ENCODE data around the gene NFE2L1. TPM values are rescaled to one million over a fixed set of nuclear protein-coding genes. Genes with fewer than 3 reads are reported as not detected.

Gene NFE2L1
- total and polyA plus RNA-seq, 9 of the 15 experiments (the other 6 are each of a cell fraction or from before 2014, with no cell fraction given) = 2.0 to 68.6 (median 39.7) TPM

- TF ChIP-seq BRF2 (IDR thresholded peaks at IDR 0.05; ENCODE audit: borderline replicate concordance, insufficient read depth, insufficient read length) (no peak), ZNF445 (CRISPR knock-in tag; IDR thresholded peaks at IDR 0.05; ENCODE audit: low read depth) (no peak), CHD2 (IDR thresholded peaks at IDR 0.05; ENCODE audit: low read depth, low read length) (no peak), L3MBTL2 (IDR thresholded peaks at IDR 0.05) (peak; percentile 49), E2F3 (CRISPR knock-in tag; IDR thresholded peaks at IDR 0.05) (no peak), PHB (CRISPR knock-in tag; IDR thresholded peaks at IDR 0.05) (no peak), LEF1 (IDR thresholded peaks at IDR 0.05) (0 out of 2 replicates have a peak, but pooled peaks have one; percentile 10), KDM5B (IDR thresholded peaks at IDR 0.05; ENCODE audit: insufficient replicate concordance, low read depth, low read length) (peak; percentile 71), ZNF57 (CRISPR knock-in tag; IDR thresholded peaks at IDR 0.05) (no peak), HDAC1 (IDR thresholded peaks at IDR 0.05) (no peak; a peak in 1 of 4 replicates)
- TF ChIP-seq, protein P1, sequence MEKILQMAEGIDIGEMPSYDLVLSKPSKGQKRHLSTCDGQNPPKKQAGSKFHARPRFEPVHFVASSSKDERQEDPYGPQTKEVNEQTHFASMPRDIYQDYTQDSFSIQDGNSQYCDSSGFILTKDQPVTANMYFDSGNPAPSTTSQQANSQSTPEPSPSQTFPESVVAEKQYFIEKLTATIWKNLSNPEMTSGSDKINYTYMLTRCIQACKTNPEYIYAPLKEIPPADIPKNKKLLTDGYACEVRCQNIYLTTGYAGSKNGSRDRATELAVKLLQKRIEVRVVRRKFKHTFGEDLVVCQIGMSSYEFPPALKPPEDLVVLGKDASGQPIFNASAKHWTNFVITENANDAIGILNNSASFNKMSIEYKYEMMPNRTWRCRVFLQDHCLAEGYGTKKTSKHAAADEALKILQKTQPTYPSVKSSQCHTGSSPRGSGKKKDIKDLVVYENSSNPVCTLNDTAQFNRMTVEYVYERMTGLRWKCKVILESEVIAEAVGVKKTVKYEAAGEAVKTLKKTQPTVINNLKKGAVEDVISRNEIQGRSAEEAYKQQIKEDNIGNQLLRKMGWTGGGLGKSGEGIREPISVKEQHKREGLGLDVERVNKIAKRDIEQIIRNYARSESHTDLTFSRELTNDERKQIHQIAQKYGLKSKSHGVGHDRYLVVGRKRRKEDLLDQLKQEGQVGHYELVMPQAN (IDR thresholded peaks at IDR 0.05; ENCODE audit: borderline replicate concordance) = 0 out of 2 replicates have a peak, but pooled peaks have one; percentile 35
Measured at GRCh38 chr17:48002266-48002915, 45.8 kb upstream of the NFE2L1 start (continued).
